Measurements from ENCODE around the gene ZDHHC11.

GRCh38 chr5:751496-751895 lies 99.3 kb downstream of the ZDHHC11 start:
- no peak for TF ChIP-seq POLR2A (IDR thresholded peaks at IDR 0.05)
- no peak for TF ChIP-seq CTCF (IDR thresholded peaks at IDR 0.05)
